Colonic mucosa (tissue), 4 donors: ENCODE measurements around the gene CARD11. TPM values are rescaled to one million over a fixed set of nuclear protein-coding genes. Genes with fewer than 3 reads are reported as not detected.

Experiments used
- DNase-seq: peaks from one replicate; pipeline ENCODE4 v3.0.0-alpha.2; 2020
- H3K27ac ChIP-seq: fragments of 200-600 bp; one replicate; pipeline ENCODE4 v1.8.0; 2021
- H3K27me3 ChIP-seq: fragments of 200-600 bp; one replicate; pipeline ENCODE4 v1.8.0; 2021
- H3K36me3 ChIP-seq: fragments of 200-600 bp; one replicate; pipeline ENCODE4 v1.8.0; 2021
- H3K4me1 ChIP-seq: fragments of 200-600 bp; one replicate; pipeline ENCODE4 v1.8.0; 2021; ENCODE audit warnings: mild to moderate bottlenecking
- H3K4me3 ChIP-seq: fragments of 200-600 bp; one replicate; pipeline ENCODE4 v1.8.0; 2021
- H3K9ac ChIP-seq, 2 donors: one replicate each; pipeline ENCODE4 v1.7.0; 2013; ENCODE audit warnings: control low read depth in 2 of 2, low read depth in 2 of 2, low read length in 2 of 2
- H3K9me3 ChIP-seq: fragments of 200-600 bp; one replicate; pipeline ENCODE4 v1.8.0; 2021
- intact Hi-C: fragments of 100-400 bp; cut with DNase I; formaldehyde crosslinking; loops from one replicate; pipeline ENCODE4 v1.14.1; 2022
- total RNA-seq, 2 donors: library from RNA; stranded (reverse); fragmentation: NEBNext Ultra II Directional in 1 of 2; extraction: Animal tissue kit (Norgen Biotek cat#: 25700) in 1 of 2; gene quantifications; one replicate each; pipeline ENCODE4 v1.2.1, GENCODE V29; 2021
- TF ChIP-seq, protein P1 (sequence below): fragments of 200-600 bp; IDR thresholded peaks from one replicate; pipeline ENCODE4 v1.8.0; 2022; ENCODE audit warnings: antibody characterized with exemption, mild to moderate bottlenecking
- donor health status: healthy.
- donor health status: DM: no; HTN: no; CAD: no.
- donor health status: DM: no; HTN: no; CAD: no.

The CARD11 gene
- total RNA-seq, 2 donors from 2014 or later = 1.8 to 5.0 TPM

DNA sequence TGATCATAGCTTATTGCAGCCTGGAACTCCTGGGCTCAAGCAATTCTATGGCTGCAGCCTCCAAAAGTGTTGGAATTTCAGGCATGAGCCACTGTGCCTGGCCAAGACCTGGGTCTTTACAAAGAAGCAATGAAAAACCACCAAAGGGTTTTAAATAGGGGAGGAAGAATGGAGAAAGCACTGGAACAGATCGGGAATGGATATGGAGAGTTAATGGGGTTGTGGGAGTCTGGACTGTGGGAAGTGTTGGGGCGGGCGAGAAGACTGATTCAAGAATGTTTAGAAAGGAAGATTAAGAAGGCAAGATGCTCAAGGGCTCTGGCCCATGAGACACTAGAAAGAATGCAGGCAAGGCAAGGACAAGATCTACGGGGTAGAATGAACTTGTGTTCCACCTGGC lies 98.5 kb downstream of the CARD11 start:
- Histone ChIP-seq H3K27me3 (no peaks in the 10 kb centered on the region), H3K9ac (no peak overlapping the region), H3K27ac (no peak overlapping the region), H3K4me1 (no peaks in the 10 kb centered on the region), H3K4me3 (no peak overlapping the region), H3K9me3 (no peaks in the 10 kb centered on the region), H3K36me3 (no peaks in the 10 kb centered on the region)
- intact Hi-C loops = no loop called here
- TF ChIP-seq, protein P1, sequence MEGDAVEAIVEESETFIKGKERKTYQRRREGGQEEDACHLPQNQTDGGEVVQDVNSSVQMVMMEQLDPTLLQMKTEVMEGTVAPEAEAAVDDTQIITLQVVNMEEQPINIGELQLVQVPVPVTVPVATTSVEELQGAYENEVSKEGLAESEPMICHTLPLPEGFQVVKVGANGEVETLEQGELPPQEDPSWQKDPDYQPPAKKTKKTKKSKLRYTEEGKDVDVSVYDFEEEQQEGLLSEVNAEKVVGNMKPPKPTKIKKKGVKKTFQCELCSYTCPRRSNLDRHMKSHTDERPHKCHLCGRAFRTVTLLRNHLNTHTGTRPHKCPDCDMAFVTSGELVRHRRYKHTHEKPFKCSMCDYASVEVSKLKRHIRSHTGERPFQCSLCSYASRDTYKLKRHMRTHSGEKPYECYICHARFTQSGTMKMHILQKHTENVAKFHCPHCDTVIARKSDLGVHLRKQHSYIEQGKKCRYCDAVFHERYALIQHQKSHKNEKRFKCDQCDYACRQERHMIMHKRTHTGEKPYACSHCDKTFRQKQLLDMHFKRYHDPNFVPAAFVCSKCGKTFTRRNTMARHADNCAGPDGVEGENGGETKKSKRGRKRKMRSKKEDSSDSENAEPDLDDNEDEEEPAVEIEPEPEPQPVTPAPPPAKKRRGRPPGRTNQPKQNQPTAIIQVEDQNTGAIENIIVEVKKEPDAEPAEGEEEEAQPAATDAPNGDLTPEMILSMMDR = no peak
- no peak for DNase-seq

DNA sequence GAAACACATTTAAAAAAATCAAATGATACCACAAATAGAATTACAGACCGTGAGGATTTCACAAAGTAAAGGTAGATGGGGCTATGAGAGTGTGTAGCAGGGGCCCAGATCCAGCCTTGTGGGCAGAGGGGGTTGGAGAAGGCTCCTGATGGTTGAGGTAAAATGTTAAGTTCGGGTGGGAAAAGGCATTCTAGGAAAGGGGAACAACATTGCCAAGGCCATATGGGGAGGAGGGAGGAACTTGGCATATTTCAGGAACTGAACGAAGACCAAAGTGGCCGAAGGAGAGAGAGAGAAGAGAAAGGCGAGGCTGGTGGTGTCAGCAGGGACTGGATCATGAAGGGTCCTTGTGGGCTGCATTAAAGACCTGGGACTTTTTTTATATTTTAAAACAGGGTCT lies 98.9 kb downstream of the CARD11 start:
- no peaks in the 10 kb centered on the region for H3K9me3 ChIP-seq
- TF ChIP-seq, protein P1 = no peak
- no peaks in the 10 kb centered on the region for H3K4me1 ChIP-seq
- no peaks in the 10 kb centered on the region for H3K36me3 ChIP-seq
- H3K4me3 ChIP-seq = no peak overlapping the region
- H3K9ac ChIP-seq = no peak overlapping the region
- no peak overlapping the region for H3K27ac ChIP-seq
- intact Hi-C loops = no loop called here
- DNase-seq = no peak
- H3K27me3 ChIP-seq = no peaks in the 10 kb centered on the region

DNA sequence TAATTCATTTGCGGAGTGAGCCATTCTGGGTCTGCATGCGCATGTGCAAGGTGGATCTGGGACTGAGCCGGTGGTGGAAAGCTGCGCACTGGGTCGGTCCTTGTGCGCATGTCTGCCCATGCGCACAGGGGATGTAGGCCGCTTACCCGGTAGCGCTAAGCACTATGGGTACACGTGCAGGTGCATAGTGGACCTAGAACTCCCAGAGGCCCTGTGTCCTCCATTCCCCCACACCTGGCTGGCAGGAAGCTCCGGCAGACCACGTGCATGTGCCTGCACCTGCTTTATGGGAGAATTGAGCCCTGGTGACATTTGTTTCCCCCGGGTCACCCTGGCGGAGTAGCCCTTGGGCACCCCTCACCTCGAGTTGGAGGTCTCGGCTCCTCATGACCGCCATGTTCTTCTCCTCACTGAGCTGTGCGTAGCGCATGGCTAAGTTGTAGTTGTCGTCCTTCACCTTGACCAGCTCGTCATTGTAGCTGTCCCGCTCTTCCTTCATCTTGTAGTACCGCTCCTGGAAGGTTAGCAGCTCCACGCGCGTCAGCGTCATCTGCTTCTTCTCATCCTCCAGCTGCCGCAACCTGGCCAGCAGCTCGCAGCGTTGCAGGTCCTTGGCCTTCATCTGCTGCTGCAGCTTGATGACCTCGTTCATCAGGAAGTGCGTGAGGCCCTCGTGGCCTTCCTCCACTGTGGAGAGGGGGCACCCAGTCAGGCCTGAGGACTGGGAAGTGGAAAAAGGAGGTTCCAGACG lies 99.6 kb downstream of the CARD11 start:
- TF ChIP-seq, protein P1 = no peak
- no peaks in the 10 kb centered on the region for H3K36me3 ChIP-seq
- H3K27ac ChIP-seq = no peak overlapping the region
- H3K4me3 ChIP-seq = no peak overlapping the region
- intact Hi-C loops = no loop called here
- no peak overlapping the region for H3K9ac ChIP-seq
- no peak for DNase-seq
- H3K4me1 ChIP-seq = no peaks in the 10 kb centered on the region
- no peaks in the 10 kb centered on the region for H3K27me3 ChIP-seq
- no peaks in the 10 kb centered on the region for H3K9me3 ChIP-seq

DNA sequence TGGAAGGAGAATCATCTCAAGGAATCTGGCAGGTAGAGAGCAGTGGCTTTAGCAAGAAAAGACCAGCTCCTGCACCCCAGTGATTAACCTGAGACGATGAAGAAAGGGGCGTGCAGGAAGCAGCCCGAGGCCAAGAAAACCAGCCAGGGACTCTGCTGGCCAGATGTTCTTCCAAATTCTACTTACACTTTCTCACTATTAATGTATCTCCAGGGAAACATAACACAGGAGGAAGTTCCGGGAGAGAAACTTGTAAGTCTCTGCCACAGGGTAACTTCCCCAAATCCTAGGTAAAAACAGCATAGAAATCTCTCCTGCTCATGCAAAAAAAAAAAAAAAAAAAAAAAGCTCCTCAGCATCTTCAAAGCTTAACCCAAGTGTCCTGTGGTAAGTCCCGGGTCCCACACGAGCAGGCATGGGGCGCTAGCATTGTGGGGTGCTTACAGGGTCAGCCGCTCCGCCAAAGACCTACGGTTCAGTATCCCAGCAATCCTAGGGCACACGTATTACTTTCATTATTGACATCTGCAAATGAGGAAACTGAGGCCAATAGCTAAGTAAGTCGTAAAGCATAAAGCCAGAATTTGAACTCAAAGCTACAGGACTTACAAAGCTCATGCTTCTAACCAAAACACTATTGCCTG lies 102.3 kb downstream of the CARD11 start:
- intact Hi-C loops = no loop called here
- no peak overlapping the region for H3K9ac ChIP-seq
- TF ChIP-seq, protein P1 = no peak
- no peaks in the 10 kb centered on the region for H3K36me3 ChIP-seq
- no peak for DNase-seq
- no peaks in the 10 kb centered on the region for H3K4me1 ChIP-seq
- H3K27ac ChIP-seq = no peak overlapping the region
- no peaks in the 10 kb centered on the region for H3K27me3 ChIP-seq
- H3K9me3 ChIP-seq = no peaks in the 10 kb centered on the region
- no peak overlapping the region for H3K4me3 ChIP-seq

DNA sequence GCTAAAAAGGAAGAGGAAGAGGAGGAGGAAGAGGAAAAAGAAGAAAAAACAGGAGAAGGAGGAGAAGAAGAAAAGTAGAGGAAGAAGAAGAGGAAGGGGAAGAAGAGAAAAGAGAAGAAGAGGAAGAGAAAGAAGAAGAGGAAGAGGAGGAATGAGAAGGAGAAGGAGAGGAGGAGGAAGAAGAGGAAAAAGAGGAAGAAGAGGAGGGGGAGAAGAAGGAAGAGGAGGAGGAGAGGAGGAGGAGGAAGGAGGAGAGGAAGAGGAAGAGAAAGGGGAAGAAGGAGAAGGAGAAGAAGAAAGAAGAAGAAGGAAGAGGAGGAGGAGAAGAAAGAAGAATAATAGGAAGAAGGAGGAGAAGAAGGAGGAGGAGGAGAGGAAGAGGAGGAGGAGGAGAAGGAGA lies 103.2 kb downstream of the CARD11 start:
- Histone ChIP-seq H3K4me1 (no peaks in the 10 kb centered on the region), H3K9me3 (no peaks in the 10 kb centered on the region), H3K27ac (no peak overlapping the region), H3K36me3 (no peaks in the 10 kb centered on the region), H3K4me3 (no peak overlapping the region), H3K9ac (no peak overlapping the region), H3K27me3 (no peaks in the 10 kb centered on the region)
- intact Hi-C loops = no loop called here
- TF ChIP-seq, protein P1 = no peak
- no peak for DNase-seq
